HG03469 (cell line): Measurements from ENCODE around the gene DCAF5.
A peak's percentile ranks its signal among the peaks of the same experiment; 100 is the strongest.
"Not testable (repeated sequence)": the region's sequence is repeated elsewhere in the genome, so short reads cannot be mapped to it uniquely, and the experiment has no call there.

Experiments used
- ATAC-seq: cut with Tn5 transposase; IDR thresholded peaks from one replicate; pipeline ENCODE4 v1.9.1; 2021; ENCODE audit warnings: mild to moderate bottlenecking, moderate library complexity, moderate number of reproducible peaks; ENCODE audit not compliant: unreplicated experiment

DCAF5 gene

DNA sequence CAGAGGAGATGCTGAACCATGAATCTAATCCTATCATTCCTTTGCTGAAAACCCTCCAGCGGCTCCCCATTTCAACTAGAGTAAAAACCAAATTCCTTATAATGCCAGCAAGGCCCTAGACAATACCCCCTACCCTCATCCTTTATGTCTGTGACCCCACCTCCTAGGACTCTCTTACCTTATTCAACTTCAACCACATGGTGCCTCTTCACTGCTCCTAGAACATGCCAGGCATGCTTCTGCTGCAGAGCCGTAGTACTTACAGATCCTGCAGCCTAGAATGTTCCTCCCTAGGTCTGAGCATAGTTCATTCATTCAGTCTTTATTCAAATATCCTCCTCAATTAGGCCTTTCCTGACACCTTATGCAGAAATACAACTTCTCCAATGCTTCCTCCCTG, 54.9 kb downstream of the DCAF5 start:
- no peak for ATAC-seq

DNA sequence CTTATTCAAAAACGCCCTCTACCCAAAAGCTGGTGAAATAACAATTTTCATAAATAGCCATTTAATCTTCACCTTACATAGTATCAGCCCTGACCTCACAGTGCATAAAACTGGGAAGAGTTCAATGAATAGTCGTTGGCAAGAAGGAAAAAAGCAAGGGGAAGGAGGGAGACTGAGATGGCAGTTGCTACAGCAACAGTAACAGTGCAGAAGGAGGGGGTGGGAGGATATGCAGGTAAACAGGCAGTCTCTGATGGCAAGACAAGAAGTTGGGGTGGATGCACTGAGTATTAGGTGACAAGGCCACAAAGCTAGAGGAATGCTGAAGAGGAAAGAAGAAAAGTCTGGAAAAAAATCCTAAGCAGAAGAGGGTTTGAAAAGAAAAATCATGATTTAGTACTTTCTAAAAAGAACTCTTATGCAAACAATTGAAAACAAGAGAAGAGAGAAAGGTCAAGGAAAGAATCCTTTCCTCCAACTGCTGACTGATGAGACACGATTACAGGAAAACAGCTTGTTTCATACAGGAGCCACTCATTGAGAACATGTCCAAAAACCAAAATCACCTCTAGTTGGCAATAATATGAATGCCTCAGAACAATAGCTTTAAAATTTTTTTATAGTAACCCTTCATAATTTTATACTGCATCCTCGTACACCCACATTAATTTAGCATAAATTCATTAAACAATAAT, 56.0 kb downstream of the DCAF5 start:
- ATAC-seq, result no peak

DNA sequence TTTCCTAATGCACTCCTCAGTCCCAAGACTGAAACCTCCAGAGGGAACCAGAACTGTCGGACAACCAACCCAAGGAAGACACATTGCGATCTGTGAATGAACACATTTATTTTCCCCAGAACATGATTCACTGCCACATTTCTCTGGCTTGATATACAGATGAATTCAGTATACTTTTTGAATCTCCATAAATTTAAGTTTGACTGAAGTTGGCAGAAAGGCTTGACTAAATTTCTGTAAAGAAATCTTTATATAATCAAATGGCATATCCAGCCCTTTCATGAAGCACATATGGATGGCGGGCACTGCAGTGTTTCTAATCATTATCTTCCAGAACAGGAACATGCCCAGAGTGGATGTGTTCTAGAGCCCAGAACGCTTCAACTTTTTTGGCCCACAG, 56.7 kb downstream of the DCAF5 start:
- ATAC-seq, result no peak

DNA sequence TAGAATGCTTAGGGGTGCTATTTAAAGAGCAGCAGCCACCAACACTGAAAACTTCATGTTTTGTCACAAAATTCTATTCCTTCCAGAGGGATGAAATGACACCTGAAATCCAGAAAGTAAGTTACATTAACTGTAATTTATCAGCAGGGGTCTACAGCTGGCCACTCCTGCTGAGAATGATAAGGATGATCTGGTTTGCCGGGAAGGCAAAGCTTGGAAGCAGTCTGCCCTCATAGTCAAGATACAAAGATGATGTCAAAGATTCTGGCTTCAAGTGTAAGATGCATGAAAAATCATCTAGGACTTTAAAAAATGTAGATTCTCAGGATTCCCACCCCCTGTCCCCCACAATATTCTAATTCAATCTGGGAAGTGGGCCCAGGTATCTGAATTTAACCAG, 58.4 kb downstream of the DCAF5 start:
- ATAC-seq, result no peak

DNA sequence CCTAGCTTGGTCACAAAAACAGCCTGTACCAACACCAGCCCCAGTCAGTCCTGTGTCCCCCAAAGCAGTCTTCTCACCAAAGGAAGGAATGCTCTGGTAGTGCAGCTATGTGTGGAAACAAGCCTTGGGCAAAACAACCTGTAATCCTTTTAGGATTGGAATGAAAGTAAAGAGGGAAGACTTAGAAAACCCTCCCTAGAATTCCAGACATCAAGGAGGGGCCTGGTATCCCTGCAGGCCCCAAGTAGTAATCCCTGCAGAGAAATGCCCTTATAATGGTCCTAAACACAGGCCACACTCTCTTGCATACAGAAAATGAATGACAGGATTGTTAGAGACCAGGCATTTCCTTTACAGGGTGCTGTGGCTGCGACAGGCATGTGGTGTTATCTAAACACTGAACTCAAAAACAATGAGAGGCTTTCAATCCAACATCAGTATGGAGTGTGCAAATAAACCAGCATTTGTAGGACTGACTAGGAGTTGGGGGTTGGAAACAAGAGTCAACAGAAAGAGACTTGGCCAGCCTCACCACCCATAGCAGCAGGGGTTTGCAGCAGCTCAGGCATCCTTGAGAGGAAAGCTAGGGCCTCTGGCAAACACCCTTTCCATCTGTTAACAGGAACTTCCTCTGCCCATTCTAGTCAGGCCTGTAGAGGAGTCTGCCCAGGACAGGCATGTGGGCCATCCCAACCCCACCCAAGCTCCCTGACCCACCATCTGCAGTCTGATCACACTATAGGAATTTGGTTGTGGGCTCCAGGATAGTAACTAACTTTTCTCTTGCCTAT, 59.1 kb downstream of the DCAF5 start:
- no peak for ATAC-seq

DNA sequence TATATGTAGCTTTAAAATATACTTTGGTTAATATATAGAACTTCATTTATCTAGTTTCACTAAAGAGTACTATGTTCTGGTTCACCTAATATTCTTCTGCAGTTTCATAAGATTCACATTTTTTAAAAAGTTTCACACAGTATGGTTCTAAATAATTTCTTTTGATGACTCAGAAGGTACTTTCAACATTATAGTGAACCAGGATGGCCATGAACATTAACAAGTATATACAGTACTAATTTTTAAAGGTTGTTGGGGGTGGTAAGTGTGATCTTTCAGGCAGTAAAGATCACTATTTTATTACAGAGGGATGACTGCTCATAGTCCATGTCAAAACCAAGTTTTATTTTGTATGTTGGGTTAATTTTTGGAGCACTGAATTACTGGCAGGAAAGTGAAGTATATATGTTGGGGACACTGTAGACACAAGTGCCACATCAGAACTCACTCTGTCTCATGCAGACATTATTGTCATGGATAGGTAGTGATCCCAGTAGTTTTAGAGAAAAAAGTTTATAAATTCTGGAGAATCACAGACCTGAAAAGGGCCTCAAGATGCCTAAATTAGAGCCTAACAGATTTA, 60.0 kb downstream of the DCAF5 start:
- ATAC-seq, result peak; percentile 42

DNA sequence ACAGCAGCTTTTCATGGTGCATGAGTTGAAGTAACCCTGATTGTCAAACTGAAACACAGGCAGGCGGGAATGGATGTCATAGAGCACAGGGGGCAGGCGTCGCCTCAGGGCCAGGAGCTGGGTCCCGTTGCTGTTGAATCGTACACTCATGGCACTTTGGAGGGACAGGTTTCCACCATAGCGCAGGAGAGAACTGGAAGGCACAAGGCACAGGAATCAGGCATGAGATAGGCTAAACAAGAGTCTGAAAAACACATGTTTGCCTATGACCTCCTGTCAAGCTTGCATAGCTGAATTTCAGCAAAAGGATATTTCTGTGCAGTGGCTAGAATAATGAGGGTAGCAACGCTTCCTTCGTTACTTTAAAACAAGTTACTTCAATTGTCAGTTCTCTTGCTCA, 61.2 kb downstream of the DCAF5 start:
- ATAC-seq, result no peak

DNA sequence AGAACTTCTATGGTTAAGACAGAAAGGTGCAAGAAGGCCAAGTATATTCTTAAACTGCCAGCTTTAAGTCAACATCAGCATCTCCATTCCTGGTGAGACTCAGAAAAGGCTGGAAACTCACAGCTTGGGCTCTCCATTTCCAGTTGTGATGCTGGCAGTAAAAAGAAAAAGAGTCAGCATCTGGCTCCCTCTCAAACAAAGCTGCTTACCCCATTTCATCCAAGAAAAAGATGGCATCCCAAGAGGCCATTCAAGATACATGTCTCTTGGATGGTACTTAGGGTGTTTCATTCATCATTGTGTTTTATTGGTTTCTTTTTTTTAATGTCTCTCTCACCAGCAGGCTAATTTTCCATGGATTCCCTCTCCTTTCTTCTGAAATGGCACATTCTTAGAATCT, 61.9 kb downstream of the DCAF5 start:
- no peak for ATAC-seq

DNA sequence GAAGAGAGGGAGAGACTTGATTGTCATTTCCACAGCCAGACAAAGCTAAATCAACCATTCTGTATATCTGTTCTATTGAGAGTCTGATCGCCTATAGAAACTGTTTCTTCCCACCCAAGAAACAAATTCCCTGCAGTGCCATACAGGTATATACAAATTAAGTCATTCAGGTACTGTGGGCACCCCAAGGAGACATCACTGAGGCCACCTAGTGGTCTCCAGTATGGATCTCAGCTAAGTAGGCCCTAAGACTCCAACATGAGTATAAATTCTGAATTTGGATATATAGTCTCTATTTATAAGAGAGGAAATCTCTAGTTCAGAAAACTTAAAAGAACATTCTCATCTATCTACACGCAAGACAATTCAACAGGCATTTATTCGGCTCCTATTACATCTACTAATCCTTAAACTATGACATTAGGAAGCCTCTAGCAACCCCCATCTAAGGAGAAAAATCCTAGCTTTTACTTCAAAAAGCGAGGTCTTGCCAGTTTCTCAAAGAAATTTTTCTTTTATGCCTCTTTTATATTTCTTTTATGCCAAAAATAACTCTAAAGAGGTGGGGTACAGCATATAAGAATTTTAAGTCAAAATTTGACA, 62.6 kb downstream of the DCAF5 start:
- ATAC-seq, result no peak

DNA sequence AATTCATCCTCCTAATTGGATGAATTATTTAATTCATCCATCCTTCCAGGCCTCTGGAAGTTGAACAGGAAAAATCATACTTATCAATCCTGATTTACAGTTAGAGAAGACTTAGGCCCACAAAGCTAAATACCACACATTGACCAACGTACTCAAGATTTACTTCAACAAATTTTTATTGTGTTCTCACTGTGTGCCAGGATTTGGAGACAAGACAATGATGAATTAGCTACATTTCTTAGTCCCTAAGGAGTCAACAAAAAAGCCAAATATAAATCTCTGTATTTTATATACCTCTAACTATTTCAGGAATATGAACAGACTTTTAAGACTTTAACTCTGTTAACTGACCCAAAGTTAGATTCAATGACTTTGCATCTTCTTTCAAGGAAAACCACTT, 63.9 kb downstream of the DCAF5 start:
- ATAC-seq, result no peak

DNA sequence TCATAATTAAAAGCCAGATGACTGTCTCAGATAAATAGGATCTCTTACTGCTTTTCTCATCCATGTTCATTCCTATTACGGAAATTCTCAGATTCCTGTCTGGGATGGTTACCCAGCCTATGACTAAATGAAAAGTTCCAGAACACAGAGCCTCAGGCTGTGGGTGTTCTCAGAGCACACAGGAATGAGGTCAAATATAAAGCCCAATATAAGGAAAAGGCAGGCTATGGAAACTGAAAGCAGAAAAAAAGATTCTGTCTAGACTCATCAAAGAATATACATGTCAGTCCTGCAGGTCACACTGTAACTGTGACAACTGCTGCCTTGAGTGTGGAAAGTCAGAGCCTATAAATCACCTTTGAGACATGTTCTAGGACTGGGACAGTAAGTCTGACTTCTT, 64.3 kb downstream of the DCAF5 start:
- ATAC-seq, result no peak

DNA sequence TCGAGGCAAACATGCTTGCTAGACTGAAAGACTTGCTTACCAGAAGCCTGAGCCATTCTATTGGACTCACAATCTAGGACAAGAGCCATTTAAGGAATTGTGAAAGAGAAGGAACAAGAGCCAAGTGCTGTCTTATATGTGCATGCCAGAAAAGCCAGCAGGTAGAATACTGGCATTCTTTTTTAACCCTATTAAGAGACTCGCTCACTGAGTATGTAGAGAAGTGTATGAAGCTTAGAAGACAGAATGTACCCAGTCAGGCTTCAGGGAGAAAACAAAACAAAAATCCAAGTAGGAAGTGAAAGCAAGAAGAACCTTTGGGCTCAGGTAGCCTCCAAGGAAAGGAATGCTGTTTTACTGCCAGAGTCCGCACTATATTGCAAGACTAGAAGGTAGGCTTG, 65.9 kb downstream of the DCAF5 start:
- ATAC-seq, result no peak

DNA sequence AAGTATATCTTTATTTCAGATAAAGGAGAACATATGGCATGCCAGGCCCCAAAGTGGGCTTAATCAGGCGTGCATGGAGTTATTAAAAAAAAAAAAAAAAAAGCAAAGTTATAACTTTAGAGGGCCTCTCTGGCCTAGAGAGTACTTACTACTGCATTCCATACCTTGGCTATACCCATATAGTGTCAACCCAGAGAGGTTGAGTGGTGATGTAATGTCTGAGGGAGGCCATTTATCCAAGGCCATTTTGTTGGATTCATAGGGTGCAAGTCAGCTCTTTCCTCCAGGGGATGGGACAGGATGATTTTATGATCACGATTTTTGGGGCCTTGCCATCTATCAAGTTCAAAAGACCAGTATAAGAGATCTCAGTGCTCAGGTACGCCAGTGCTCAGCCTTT, 66.4 kb downstream of the DCAF5 start:
- no peak for ATAC-seq

DNA sequence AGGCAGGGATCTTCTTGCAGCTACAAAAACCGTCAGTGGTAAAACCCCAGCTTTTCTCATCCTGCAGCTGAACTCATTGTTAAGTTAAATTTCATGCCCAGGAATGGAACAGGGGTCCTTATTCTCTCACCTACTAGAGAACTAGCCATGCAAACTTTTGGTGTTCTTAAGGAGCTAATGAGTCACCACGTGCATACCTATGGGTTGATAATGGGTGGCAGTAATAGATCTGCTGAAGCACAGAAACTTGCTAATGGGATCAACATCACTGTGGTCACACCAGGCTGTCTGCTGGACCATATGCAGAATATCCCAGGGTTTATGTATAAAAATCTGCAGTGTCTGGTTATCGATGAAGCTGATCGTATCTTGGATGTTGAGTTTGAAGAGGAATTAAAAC, 68.9 kb downstream of the DCAF5 start:
- ATAC-seq, result no peak

DNA sequence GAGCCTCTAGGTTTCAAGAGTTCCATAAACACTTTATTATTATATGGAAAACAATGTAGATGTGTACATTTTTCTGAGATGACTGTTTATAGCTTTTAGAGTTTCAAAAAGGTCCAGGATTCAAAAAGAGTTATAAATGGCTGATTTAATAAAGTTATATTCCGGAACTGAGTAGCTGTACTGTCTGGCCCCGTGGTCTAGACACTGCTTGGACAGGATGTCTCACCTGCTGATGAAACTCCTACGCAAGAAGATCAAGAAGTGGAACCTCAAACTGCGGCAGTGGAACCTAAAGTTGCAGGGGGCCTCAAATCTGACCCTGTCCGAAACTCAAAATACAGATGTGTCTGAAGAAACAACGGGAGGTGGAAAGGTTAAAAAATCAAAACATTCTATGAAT, 69.7 kb downstream of the DCAF5 start:
- ATAC-seq, result no peak

DNA sequence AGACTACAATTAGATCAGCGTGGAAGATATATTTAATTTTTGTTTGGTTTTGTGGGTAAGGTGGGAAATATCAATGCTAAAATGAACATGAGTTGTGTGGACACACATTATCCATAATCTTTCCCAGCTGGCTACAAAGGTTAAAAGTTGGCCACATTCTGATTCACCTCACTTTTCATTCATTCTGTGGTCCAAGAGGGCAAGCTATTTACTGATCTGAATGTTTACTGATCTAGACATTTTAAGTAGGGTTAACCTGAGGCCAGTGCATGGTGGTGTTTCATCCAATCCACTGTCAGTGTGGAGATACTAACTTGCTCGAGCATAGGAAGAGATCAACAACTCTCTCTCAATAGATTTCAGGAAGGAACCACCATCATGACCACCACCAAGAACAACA, 71.6 kb downstream of the DCAF5 start:
- ATAC-seq, result no peak

DNA sequence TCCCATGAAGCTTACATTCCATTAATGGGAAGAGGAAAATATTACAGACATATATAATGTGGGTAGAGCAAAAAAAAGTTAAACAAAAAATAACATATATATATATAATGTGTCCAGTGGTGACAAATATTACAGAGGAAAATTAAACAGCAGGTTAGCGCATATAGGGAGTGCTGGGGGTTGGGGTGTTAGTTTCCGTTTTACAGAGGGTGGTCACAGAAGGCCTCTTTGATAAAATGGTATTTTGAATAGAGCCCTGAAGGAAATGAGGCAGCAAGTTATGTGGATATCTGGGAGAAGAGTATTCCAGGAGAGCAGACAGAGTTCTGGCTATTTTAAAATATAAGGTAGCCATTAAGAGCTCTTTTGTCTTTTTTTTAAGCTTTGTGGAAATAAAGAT, 73.2 kb downstream of the DCAF5 start:
- ATAC-seq, result no peak

DNA sequence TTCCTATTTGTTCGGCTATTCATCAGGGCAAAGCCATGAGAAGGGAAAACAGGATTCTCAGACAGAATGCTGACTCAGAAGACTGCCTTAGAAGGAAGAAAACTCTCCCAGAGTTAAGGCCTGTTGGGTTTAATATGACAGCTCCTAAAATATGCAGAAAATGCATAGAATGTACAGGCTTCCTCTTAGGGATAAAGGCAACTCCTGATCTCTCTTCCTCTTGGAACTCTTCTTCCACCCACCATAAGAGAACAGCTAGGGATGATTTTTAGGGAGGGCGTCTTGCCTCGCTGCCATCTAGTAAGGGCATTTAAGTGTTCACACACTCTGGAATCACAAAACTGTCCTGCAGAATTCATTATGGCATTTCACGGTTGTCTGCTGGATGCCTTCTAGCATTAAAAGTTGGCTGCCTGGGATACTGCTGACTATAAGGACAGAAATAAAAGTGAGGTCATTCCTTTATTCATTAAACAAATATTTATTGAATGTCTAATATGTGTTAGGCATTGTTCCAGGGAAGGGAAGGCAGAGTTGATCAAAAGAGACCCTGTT, 73.7 kb downstream of the DCAF5 start:
- ATAC-seq, result no peak

DNA sequence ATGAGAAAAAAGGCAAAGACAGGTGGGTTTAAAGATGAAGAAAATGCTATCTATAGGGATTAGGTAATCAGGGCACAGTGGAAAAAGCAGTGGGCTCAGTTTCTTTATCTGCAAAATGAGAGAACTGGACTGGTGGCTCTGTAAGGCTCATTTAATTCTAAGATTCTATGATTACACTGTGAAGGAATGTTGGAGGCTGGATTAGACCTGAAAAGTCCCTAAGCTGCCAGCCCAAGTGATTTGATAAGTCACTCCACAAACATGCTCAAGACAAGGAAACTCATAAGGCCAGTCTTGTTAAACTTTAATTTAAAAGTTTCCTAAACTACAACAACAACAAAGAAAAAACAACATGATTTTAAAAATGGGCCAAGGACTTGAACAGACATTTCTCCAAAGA, 75.1 kb downstream of the DCAF5 start:
- no peak for ATAC-seq

DNA sequence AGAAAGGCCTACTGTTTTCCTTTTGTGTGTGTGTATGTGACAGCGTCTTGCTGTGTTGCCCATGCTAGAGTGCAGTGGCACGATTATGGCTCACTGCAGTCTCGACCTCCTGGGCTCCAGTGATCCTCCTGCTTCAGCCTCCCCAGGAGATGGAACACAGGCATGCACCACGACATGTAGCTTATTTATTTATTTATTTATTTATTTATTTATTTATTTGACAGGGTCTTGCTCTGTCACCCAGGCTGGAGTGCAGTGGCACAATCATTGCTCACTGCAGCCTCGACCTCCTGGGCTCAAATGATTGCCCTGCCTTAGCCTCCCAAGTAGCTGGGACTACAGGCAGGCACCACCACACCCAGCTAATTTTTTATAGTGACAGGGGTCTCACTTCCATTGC, 75.7 kb downstream of the DCAF5 start:
- ATAC-seq, result not testable (repeated sequence)

DNA sequence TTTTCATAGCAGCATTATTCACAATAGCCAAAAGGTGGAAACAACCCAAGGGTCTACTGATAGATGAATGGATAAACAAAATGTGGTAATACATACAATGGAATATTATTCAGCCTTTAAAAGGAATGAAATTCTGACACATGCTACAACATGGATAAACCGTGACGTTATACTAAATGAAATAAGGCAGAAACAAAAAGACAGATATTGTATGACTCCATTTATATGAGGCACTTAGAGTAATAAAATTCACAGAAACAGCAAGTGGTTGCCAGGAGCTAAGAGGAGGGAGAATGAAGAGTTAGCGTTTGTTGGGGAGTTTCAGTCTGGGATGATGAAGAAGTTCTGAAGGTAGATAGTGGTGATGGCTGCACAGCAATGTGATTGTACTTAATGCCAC, 76.6 kb downstream of the DCAF5 start:
- ATAC-seq, result no peak

DNA sequence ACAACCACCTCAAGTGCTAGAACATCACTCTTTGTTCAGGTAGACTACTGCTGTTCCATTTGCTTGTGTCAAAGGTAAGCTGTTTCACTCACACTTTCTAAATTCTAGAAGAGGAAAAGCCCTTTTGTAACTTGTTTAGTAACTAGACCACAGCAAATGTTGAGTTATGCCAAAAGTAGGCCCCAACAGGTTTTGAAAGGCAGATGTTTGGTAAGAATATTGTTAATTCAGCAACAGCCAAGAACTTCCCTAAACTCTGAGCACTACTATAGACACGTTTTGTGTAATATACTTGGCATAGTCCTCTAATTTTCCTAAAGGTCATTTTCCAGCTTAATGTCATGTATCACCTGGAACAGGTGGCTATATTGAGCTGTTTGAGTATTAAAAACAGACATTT, 79.0 kb downstream of the DCAF5 start:
- no peak for ATAC-seq
